Smooth muscle cell (in vitro differentiated cells): ENCODE results near the gene VSIG10L2. TPM values are rescaled to one million over a fixed set of nuclear protein-coding genes. Genes with fewer than 3 reads are reported as not detected.

Experiments
- DNase-seq: peaks from one replicate; lab custom pipeline; 2025; ENCODE audit not compliant: unreplicated experiment; lab: John Stamatoyannopoulos, UW
- H2AFZ ChIP-seq: fragments of 200-600 bp; sonication (generic); 2 replicates; pipeline ENCODE4 v1.6.0; 2016; ENCODE audit warnings: antibody characterized with exemption, low read depth, mild to moderate bottlenecking
- H3F3A ChIP-seq: fragments of 200-600 bp; sonication (generic); 2 replicates; pipeline ENCODE4 v1.6.0; 2017; ENCODE audit warnings: antibody characterized with exemption, low read depth
- H3K27ac ChIP-seq: fragments of 200-600 bp; sonication (generic); 2 replicates; pipeline ENCODE4 v1.5.1; 2016; ENCODE audit warnings: low read depth, mild to moderate bottlenecking
- H3K27me3 ChIP-seq: fragments of 200-600 bp; sonication (generic); 2 replicates; pipeline ENCODE4 v1.6.1; 2016; ENCODE audit warnings: low read depth, mild to moderate bottlenecking
- H3K36me3 ChIP-seq: fragments of 200-600 bp; sonication (generic); 2 replicates; pipeline ENCODE4 v1.5.1; 2016; ENCODE audit warnings: low read depth
- H3K4me1 ChIP-seq: fragments of 200-600 bp; sonication (generic); 2 replicates; pipeline ENCODE4 v1.5.1; 2016; ENCODE audit warnings: low read depth
- H3K4me2 ChIP-seq: fragments of 200-600 bp; sonication (generic); 2 replicates; pipeline ENCODE4 v1.6.0; 2016; ENCODE audit warnings: mild to moderate bottlenecking
- H3K4me3 ChIP-seq: fragments of 200-600 bp; sonication (generic); 2 replicates; pipeline ENCODE4 v1.5.1; 2016; ENCODE audit warnings: mild to moderate bottlenecking
- H3K79me2 ChIP-seq: fragments of 200-600 bp; sonication (generic); 2 replicates; pipeline ENCODE4 v1.6.0; 2016; ENCODE audit warnings: low read depth, mild to moderate bottlenecking
- H3K9ac ChIP-seq: fragments of 200-600 bp; sonication (generic); 2 replicates; pipeline ENCODE4 v1.6.0; 2016; ENCODE audit warnings: low read depth
- H3K9me3 ChIP-seq: fragments of 200-600 bp; sonication (generic); replicated peaks from 2 replicates; pipeline ENCODE4 v1.5.1; 2016; ENCODE audit warnings: low read depth
- H4K20me1 ChIP-seq: fragments of 200-600 bp; sonication (generic); 2 replicates; pipeline ENCODE4 v1.6.0; 2016; ENCODE audit warnings: low read depth
- CTCF ChIP-seq: fragments of 200-600 bp; sonication (generic); IDR thresholded peaks from 2 replicates; pipeline ENCODE4 v1.5.1; 2017; ENCODE audit warnings: borderline replicate concordance, mild to moderate bottlenecking, antibody characterized with exemption; ENCODE audit not compliant: insufficient read depth, poor library complexity, severe bottlenecking
- WGBS: methylation state at CpG from one replicate; pipeline ENCODE4 v1.1.7; 2016; ENCODE audit warnings: low lambda C conversion rate; 5-methylcytosine and 5-hydroxymethylcytosine counted together
- polyA plus RNA-seq: library from polyadenylated mRNA; unstranded; fragments of >200 nt; fragmentation: Nextera tagmentation; extraction: Ambion mirVana; gene quantifications from 2 replicates; pipeline ENCODE4 v1.2.1, GENCODE V29; 2016
- total RNA-seq: library from RNA; depleted of rRNA; stranded (reverse); fragments of >200 nt; gene quantifications from 2 replicates; pipeline ENCODE4 v1.2.3, GENCODE V29; 2014

VSIG10L2 gene
- total and polyA plus RNA-seq, 2 experiments from 2014 or later = not detected

- H3F3A ChIP-seq = no peaks in the 10 kb centered on the region
- no peak overlapping the region for H2AFZ ChIP-seq
- H3K27me3 ChIP-seq = no peaks in the 10 kb centered on the region
- peaks cover 3% of the 10 kb centered on the region for H3K4me1 ChIP-seq
- H3K36me3 ChIP-seq = no peaks in the 10 kb centered on the region
- no peak overlapping the region for H3K9ac ChIP-seq
- no peaks in the 10 kb centered on the region for H3K79me2 ChIP-seq
- no peaks in the 10 kb centered on the region for H4K20me1 ChIP-seq
- no peak for TF ChIP-seq CTCF
- H3K27ac ChIP-seq = no peak overlapping the region
- no peak overlapping the region for H3K4me2 ChIP-seq
- no peak for DNase-seq
- no peaks in the 10 kb centered on the region for H3K9me3 ChIP-seq
- no peak overlapping the region for H3K4me3 ChIP-seq
- 93% methylated on average over 14 of the region's 14 CpGs for WGBS
These were observed 1.0 kb downstream of the VSIG10L2 start for GRCh38 chr11:125946712-125947418.

GRCh38 chr11:125947419-125948277 is 1.8 kb downstream of the VSIG10L2 start:
- no peaks in the 10 kb centered on the region for H4K20me1 ChIP-seq
- no peak overlapping the region for H3K27ac ChIP-seq
- no peaks in the 10 kb centered on the region for H3K79me2 ChIP-seq
- no peak overlapping the region for H3K4me2 ChIP-seq
- no peaks in the 10 kb centered on the region for H3K27me3 ChIP-seq
- DNase-seq = no peak
- no peak for TF ChIP-seq CTCF
- H3K9me3 ChIP-seq = no peaks in the 10 kb centered on the region
- no peaks in the 10 kb centered on the region for H3K4me1 ChIP-seq
- H3K4me3 ChIP-seq = no peak overlapping the region
- no peak overlapping the region for H2AFZ ChIP-seq
- no peaks in the 10 kb centered on the region for H3K36me3 ChIP-seq
- WGBS = 94% methylated on average over 22 of the region's 24 CpGs
- no peak overlapping the region for H3K9ac ChIP-seq
- no peaks in the 10 kb centered on the region for H3F3A ChIP-seq

GRCh38 chr11:125948278-125949051 is 2.6 kb downstream of the VSIG10L2 start:
- TF ChIP-seq CTCF = no peak

More at GRCh38 chr11:125948278-125949051, 2.6 kb downstream of the VSIG10L2 start:
- Histone ChIP-seq H2AFZ (no peak overlapping the region), H3F3A (no peaks in the 10 kb centered on the region), H3K9ac (no peak overlapping the region), H3K79me2 (no peaks in the 10 kb centered on the region), H3K36me3 (no peaks in the 10 kb centered on the region), H3K9me3 (no peaks in the 10 kb centered on the region), H3K27ac (no peak overlapping the region), H4K20me1 (no peaks in the 10 kb centered on the region), H3K4me2 (no peak overlapping the region), H3K27me3 (no peaks in the 10 kb centered on the region), H3K4me1 (no peaks in the 10 kb centered on the region), H3K4me3 (no peak overlapping the region)
- no peak for DNase-seq
- 92% methylated on average over 23 of the region's 23 CpGs for WGBS
